HUES6 (cell line): Measurements from ENCODE around the gene DSP.

Experiments
- H3K27ac ChIP-seq: 2 replicates; pipeline ENCODE4 v1.7.0; 2013; ENCODE audit warnings: low read depth, mild to moderate bottlenecking, low read length, inconsistent platforms
- H3K27me3 ChIP-seq: 2 replicates; pipeline ENCODE4 v1.6.1; 2013; ENCODE audit warnings: low read length; ENCODE audit not compliant: control insufficient read depth, insufficient read depth
- H3K36me3 ChIP-seq: 2 replicates; pipeline ENCODE4 v1.6.1; 2013; ENCODE audit warnings: low read length; ENCODE audit not compliant: control insufficient read depth, insufficient read depth
- H3K4me1 ChIP-seq: 2 replicates; pipeline ENCODE4 v1.6.1; 2013; ENCODE audit warnings: low read length; ENCODE audit not compliant: control insufficient read depth, insufficient read depth
- H3K4me3 ChIP-seq: 2 replicates; pipeline ENCODE4 v1.5.1; 2013; ENCODE audit warnings: low read depth, low read length
- H3K9ac ChIP-seq: one replicate; pipeline ENCODE4 v1.6.1; 2013; ENCODE audit warnings: mild to moderate bottlenecking, low read length
- H3K9me3 ChIP-seq: 2 replicates; pipeline ENCODE4 v1.6.1; 2013; ENCODE audit warnings: low read depth, low read length; ENCODE audit not compliant: control insufficient read depth, insufficient read depth

DSP gene

DNA sequence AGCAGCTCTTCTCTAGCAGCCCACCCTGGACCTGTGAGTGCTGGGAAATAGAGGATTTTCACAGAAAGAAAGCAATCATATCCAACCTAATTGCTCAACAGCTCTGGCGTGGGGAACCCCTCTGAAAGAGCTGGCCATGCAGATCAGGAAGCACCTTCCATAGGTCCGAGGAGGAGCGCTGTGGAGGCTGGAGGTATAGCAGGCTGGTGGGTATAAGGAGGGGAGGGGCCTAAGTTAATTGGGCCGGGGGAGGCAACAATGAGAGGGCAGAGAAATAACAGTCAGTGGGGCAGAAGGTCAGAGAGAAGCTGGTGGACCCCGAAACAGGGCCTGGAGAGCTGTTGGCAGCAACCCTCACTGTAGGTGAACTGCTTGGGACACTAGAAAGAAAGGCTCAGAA lies 89.3 kb downstream of the DSP start:
- no peak overlapping the region for H3K9ac ChIP-seq
- no peak overlapping the region for H3K27ac ChIP-seq
- H3K36me3 ChIP-seq, result no peaks in the 10 kb centered on the region
- H3K9me3 ChIP-seq, result no peaks in the 10 kb centered on the region
- no peaks in the 10 kb centered on the region for H3K27me3 ChIP-seq
- no peak overlapping the region for H3K4me3 ChIP-seq
- no peaks in the 10 kb centered on the region for H3K4me1 ChIP-seq

GRCh38 chr6:7631466-7631865 lies 90.0 kb downstream of the DSP start:
- no peak overlapping the region for H3K9ac ChIP-seq
- H3K27me3 ChIP-seq, result no peaks in the 10 kb centered on the region
- H3K27ac ChIP-seq, result no peak overlapping the region
- no peaks in the 10 kb centered on the region for H3K36me3 ChIP-seq
- no peaks in the 10 kb centered on the region for H3K9me3 ChIP-seq
- H3K4me3 ChIP-seq, result no peak overlapping the region
- no peaks in the 10 kb centered on the region for H3K4me1 ChIP-seq

- no peaks in the 10 kb centered on the region for H3K4me1 ChIP-seq
Measured at GRCh38 chr6:7632501-7633290, 91.2 kb downstream of the DSP start.

GRCh38 chr6:7633361-7633760 lies 91.9 kb downstream of the DSP start:
- Histone ChIP-seq H3K27ac (no peak overlapping the region), H3K9ac (no peak overlapping the region), H3K4me1 (no peaks in the 10 kb centered on the region), H3K36me3 (no peaks in the 10 kb centered on the region), H3K4me3 (no peak overlapping the region), H3K27me3 (no peaks in the 10 kb centered on the region), H3K9me3 (no peaks in the 10 kb centered on the region)

More at GRCh38 chr6:7632501-7633290, 91.2 kb downstream of the DSP start:
- Histone ChIP-seq H3K36me3 (no peaks in the 10 kb centered on the region), H3K27ac (no peak overlapping the region), H3K27me3 (no peaks in the 10 kb centered on the region), H3K9me3 (no peaks in the 10 kb centered on the region), H3K9ac (no peak overlapping the region), H3K4me3 (no peak overlapping the region)

GRCh38 chr6:7636151-7636550 lies 94.7 kb downstream of the DSP start:
- H3K27ac ChIP-seq, result no peak overlapping the region
- H3K4me1 ChIP-seq, result no peaks in the 10 kb centered on the region
- no peak overlapping the region for H3K4me3 ChIP-seq
- no peaks in the 10 kb centered on the region for H3K36me3 ChIP-seq
- H3K27me3 ChIP-seq, result no peaks in the 10 kb centered on the region
- no peak overlapping the region for H3K9ac ChIP-seq
- H3K9me3 ChIP-seq, result no peaks in the 10 kb centered on the region
